ENCODE results near the gene BCAS1.

GRCh38 chr20:54119744-54120143, 49.4 kb upstream of the BCAS1 start:
- TF ChIP-seq CTCF (IDR thresholded peaks at IDR 0.05): no peak
- TF ChIP-seq POLR2A (IDR thresholded peaks at IDR 0.05): no peak

All from body of pancreas (tissue), 4 donors.